ENCODE data around the gene MORC3.

GRCh38 chr21:36288651-36289243 is 31.2 kb upstream of the MORC3 start:
- TF ChIP-seq POLR2A (IDR thresholded peaks at IDR 0.05; ENCODE audit: low read depth, low read length) (no peak), NFE2L2 (IDR thresholded peaks at IDR 0.05; ENCODE audit: low read depth, low read length) (no peak), MAZ (IDR thresholded peaks at IDR 0.05; ENCODE audit: borderline replicate concordance, low read depth, low read length) (no peak), RFX5 (IDR thresholded peaks at IDR 0.05; ENCODE audit: low read depth, low read length) (no peak), SMC3 (IDR thresholded peaks at IDR 0.05; ENCODE audit: low read depth, low read length) (no peak)
- TF ChIP-seq, protein P1, sequence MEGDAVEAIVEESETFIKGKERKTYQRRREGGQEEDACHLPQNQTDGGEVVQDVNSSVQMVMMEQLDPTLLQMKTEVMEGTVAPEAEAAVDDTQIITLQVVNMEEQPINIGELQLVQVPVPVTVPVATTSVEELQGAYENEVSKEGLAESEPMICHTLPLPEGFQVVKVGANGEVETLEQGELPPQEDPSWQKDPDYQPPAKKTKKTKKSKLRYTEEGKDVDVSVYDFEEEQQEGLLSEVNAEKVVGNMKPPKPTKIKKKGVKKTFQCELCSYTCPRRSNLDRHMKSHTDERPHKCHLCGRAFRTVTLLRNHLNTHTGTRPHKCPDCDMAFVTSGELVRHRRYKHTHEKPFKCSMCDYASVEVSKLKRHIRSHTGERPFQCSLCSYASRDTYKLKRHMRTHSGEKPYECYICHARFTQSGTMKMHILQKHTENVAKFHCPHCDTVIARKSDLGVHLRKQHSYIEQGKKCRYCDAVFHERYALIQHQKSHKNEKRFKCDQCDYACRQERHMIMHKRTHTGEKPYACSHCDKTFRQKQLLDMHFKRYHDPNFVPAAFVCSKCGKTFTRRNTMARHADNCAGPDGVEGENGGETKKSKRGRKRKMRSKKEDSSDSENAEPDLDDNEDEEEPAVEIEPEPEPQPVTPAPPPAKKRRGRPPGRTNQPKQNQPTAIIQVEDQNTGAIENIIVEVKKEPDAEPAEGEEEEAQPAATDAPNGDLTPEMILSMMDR (conservative IDR thresholded peaks at IDR 0.05; ENCODE audit: low read depth, low read length): no peak
- TF ChIP-seq, protein P2, sequence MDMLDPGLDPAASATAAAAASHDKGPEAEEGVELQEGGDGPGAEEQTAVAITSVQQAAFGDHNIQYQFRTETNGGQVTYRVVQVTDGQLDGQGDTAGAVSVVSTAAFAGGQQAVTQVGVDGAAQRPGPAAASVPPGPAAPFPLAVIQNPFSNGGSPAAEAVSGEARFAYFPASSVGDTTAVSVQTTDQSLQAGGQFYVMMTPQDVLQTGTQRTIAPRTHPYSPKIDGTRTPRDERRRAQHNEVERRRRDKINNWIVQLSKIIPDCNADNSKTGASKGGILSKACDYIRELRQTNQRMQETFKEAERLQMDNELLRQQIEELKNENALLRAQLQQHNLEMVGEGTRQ (IDR thresholded peaks at IDR 0.05; ENCODE audit: low read depth, low read length): no peak

Measured in IMR-90 (cell line).